Measurements from ENCODE around the gene MRAS. TPM values are rescaled to one million over a fixed set of nuclear protein-coding genes. Genes with fewer than 3 reads are reported as not detected.
A peak's percentile ranks its signal among the peaks of the same experiment; 100 is the strongest.

Gene MRAS
- total RNA-seq (ENCODE audit: low replicate concordance): 6.6 and 41.6 TPM in 2 replicates
- long read RNA-seq, partial matches to known transcripts: 0 of 5 reads
- long read RNA-seq, other reads (novel, unspliced or antisense): 5 of 5 reads

DNA sequence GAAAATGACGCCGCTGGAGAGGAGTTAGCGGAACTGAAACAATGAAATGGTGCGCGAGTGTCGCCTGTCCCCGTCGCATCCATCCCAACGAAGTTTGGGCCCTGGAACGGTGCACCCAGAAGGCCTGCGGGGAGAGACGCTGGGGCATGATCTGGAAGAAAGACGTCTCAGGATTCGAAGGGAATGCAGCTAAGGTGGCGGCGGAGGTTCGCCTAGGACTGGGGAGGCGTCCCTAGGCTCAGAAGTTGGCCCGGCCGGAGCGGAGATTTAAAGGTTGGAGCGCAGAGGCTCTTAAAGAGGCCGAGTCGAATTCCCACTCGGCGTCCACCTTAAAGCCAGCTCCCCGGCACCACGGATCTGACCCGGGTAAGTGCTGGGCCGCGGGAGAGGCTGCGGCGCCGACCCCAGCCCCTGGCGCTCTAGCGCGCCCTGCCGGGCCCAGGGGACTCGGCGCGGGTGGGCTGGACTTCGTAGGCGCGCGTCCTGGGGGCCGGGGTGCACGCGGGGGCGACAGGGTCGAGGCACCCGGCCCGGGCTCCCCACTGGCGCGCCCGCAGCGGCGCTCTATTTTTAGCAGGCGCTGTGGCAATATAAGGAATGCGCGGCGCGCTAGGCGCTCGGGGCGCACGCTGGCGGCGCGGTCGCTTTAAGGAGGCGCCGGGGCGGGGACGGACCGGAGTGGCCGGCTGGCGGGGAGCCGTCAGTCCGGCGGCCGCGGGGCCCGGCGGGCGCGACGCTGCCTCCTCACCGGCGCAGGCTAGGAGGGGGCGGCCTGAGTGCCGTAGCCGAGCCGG is at the start of gene MRAS:
MRAS (plus strand) TSS at position 620 of the 794 bp plus-strand sequence. CDS start 24,305 bp downstream, outside the sequence.
- Mint-ChIP-seq H3K4me1 (ENCODE audit: unreplicated experiment) (peaks cover 18% of the 10 kb centered on the region), H3K27ac (peak within 1 kb of the TSS; percentile 92), H3K9me3 (no peaks in the 10 kb centered on the region), H3K4me3 (peak within 1 kb of the TSS; percentile 99), H3K36me3 (no peaks in the 10 kb centered on the region), H3K27me3 (peaks cover 3% of the 10 kb centered on the region)
- TF ChIP-seq CTCF (conservative IDR thresholded peaks at IDR 0.05): peak; percentile 68
- DNase-seq (ENCODE audit: extremely low spot score, unreplicated experiment): peak; percentile 82

GRCh38 chr3:138300647-138301046 is 47.7 kb upstream of the MRAS start:
- no peaks in the 10 kb centered on the region for H3K9me3 Mint-ChIP-seq
- H3K27ac Mint-ChIP-seq: no peak overlapping the region
- peaks cover 4% of the 10 kb centered on the region for H3K36me3 Mint-ChIP-seq
- no peak for DNase-seq (ENCODE audit: extremely low spot score, unreplicated experiment)
- TF ChIP-seq CTCF (conservative IDR thresholded peaks at IDR 0.05): no peak
- H3K4me3 Mint-ChIP-seq: no peak overlapping the region
- no peaks in the 10 kb centered on the region for H3K4me1 Mint-ChIP-seq (ENCODE audit: unreplicated experiment)
- H3K27me3 Mint-ChIP-seq: no peaks in the 10 kb centered on the region

GRCh38 chr3:138303474-138303873 is 44.9 kb upstream of the MRAS start:
- Mint-ChIP-seq H3K4me1 (ENCODE audit: unreplicated experiment) (no peaks in the 10 kb centered on the region), H3K4me3 (no peak overlapping the region), H3K27me3 (no peaks in the 10 kb centered on the region), H3K9me3 (no peaks in the 10 kb centered on the region), H3K27ac (no peak overlapping the region), H3K36me3 (peaks cover 11% of the 10 kb centered on the region)
- DNase-seq (ENCODE audit: extremely low spot score, unreplicated experiment): no peak
- TF ChIP-seq CTCF (conservative IDR thresholded peaks at IDR 0.05): no peak

GRCh38 chr3:138307899-138308298 is 40.5 kb upstream of the MRAS start:
- no peak overlapping the region for H3K4me3 Mint-ChIP-seq
- H3K4me1 Mint-ChIP-seq (ENCODE audit: unreplicated experiment): no peaks in the 10 kb centered on the region
- H3K27me3 Mint-ChIP-seq: peaks cover 14% of the 10 kb centered on the region
- no peak for DNase-seq (ENCODE audit: extremely low spot score, unreplicated experiment)
- no peak overlapping the region for H3K27ac Mint-ChIP-seq
- no peak for TF ChIP-seq CTCF (conservative IDR thresholded peaks at IDR 0.05)
- H3K9me3 Mint-ChIP-seq: no peaks in the 10 kb centered on the region
- peaks cover 8% of the 10 kb centered on the region for H3K36me3 Mint-ChIP-seq

GRCh38 chr3:138308783-138309182 is 39.6 kb upstream of the MRAS start:
- Mint-ChIP-seq H3K4me3 (no peak overlapping the region), H3K36me3 (peaks cover 8% of the 10 kb centered on the region), H3K4me1 (ENCODE audit: unreplicated experiment) (no peaks in the 10 kb centered on the region), H3K27ac (no peak overlapping the region), H3K27me3 (peaks cover 14% of the 10 kb centered on the region), H3K9me3 (no peaks in the 10 kb centered on the region)
- no peak for TF ChIP-seq CTCF (conservative IDR thresholded peaks at IDR 0.05)
- DNase-seq (ENCODE audit: extremely low spot score, unreplicated experiment): no peak

All from type B pancreatic cell (in vitro differentiated cells).